22Rv1 (cell line): ENCODE results near the gene TRPC6.
"Not testable (repeated sequence)": the region's sequence is repeated elsewhere in the genome, so short reads cannot be mapped to it uniquely, and the experiment has no call there.

Experiments
- H3K27ac ChIP-seq: fragments of 450-650 bp; 2 replicates; pipeline ENCODE4 v1.5.1; 2017
- CTCF ChIP-seq: fragments of 450-650 bp; IDR thresholded peaks from 2 replicates; pipeline ENCODE4 v1.5.1; 2017; ENCODE audit warnings: mild to moderate bottlenecking
- ZFX ChIP-seq: fragments of 450-650 bp; IDR thresholded peaks from 2 replicates; pipeline ENCODE4 v1.6.1; 2017; ENCODE audit warnings: antibody characterized with exemption, borderline replicate concordance

TRPC6 gene

GRCh38 chr11:101444164-101444563, 139.6 kb downstream of the TRPC6 start:
- TF ChIP-seq CTCF (no peak), ZFX (no peak)
- no peak overlapping the region for H3K27ac ChIP-seq

GRCh38 chr11:101442936-101443521, 140.8 kb downstream of the TRPC6 start:
- no peak overlapping the region for H3K27ac ChIP-seq
- TF ChIP-seq CTCF (no peak), ZFX (no peak)

- H3K27ac ChIP-seq, result no peak overlapping the region
- TF ChIP-seq CTCF, result no peak
- no peak for TF ChIP-seq ZFX
Observed at GRCh38 chr11:101442171-101442570, 141.6 kb downstream of the TRPC6 start.

- no peak for TF ChIP-seq ZFX
- no peak for TF ChIP-seq CTCF
- no peak overlapping the region for H3K27ac ChIP-seq
Observed at GRCh38 chr11:101441747-101442146, 142.1 kb downstream of the TRPC6 start.

- H3K27ac ChIP-seq, result no peak overlapping the region
- TF ChIP-seq CTCF (peak; percentile 20; the same call in 1 of the 2 replicates), ZFX (no peak)
Observed at GRCh38 chr11:101439488-101439887, 144.3 kb downstream of the TRPC6 start.

GRCh38 chr11:101438708-101439107, 145.1 kb downstream of the TRPC6 start:
- H3K27ac ChIP-seq, result not testable (repeated sequence)

GRCh38 chr11:101438126-101438525, 145.7 kb downstream of the TRPC6 start:
- no peak overlapping the region for H3K27ac ChIP-seq
- TF ChIP-seq ZFX, result no peak

GRCh38 chr11:101436511-101437142, 147.2 kb downstream of the TRPC6 start:
- H3K27ac ChIP-seq, result no peak overlapping the region
- TF ChIP-seq CTCF (peak; percentile 85), ZFX (no peak)
